DMS 273 (cell line): ENCODE measurements around the gene CD72.

Source experiments
- DNase-seq: peaks from one replicate; lab custom pipeline; 2025; ENCODE audit not compliant: unreplicated experiment; lab: John Stamatoyannopoulos, UW

The CD72 gene

GRCh38 chr9:35618325-35618727 is at the start of gene CD72:
CD72 (minus strand) TSS chr9:35618413; CDS start chr9:35618303, 110 bp downstream.
- peak; percentile 30 for DNase-seq

- no peak for DNase-seq
These were observed 49.7 kb upstream of the CD72 start for GRCh38 chr9:35667939-35668338.

DNA sequence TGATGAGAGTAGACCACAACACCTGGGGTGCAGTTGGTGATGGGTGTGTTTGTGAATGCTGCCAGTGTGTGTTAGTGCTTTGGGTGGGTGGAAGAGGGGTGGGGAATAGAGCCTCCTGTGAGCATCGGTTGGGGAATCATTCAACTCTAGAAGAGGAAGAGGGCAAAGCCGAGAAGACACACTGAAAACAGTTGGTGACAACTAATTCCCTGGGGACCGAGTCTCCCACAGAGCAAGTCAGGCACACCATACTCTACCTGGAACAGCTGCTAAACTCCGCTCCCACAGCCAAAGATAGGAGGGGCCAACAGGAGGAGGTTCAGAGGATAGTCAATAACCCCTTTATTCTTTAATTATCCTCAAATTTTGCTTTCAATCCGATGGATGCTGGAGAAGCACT is 48.3 kb upstream of the CD72 start:
- no peak for DNase-seq

GRCh38 chr9:35666045-35666444 is 47.8 kb upstream of the CD72 start:
- peak; percentile 26 for DNase-seq

GRCh38 chr9:35665471-35665818 is 47.2 kb upstream of the CD72 start:
- DNase-seq = no peak

DNA sequence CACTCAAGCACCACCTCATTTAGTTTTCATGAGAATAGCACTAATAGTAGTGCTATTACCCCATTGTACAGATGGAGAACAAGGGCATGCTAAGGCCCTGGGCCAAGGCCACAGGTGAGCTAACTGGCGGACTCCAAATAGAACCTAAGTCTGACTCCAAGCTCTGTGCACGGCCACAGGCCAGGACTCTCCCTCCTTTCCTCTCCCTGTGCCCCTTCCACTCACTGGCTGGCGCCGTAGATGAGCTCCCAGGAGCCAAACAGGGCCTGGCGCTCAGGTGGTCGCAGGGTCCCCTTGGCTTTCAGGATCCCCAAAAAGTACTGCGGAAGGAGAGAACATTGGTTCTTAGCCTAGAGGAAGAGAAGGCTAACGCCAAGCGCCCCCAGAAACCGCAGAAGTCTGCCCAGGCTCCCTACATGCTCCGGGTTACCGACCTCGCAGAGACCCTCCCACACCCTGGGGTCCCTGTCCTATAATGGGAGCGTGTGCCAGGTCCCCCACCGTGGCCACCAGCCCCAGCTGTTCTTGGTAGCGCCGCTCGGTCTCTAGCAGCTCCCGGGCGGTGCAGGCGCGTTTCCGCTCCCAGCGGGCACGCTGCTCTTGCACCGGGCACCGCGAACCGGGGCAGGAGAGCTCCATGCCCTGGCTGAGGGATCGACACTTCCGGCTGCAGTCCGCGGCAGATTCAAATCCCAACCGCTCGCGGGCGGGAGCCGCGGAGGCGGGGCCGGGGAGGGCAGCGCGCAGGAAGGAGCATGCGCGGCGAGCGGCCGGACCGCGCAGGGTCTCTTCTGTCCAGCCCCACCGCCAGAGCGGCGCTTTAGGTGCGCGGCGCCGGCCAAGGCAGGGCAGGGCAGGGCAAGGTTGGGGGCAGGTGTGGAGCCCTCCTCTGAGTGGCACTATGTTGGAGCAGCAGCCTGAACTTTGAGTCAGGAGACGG is 46.6 kb upstream of the CD72 start, which contains the start of gene ARHGEF39:
ARHGEF39 (minus strand) TSS at position 665 of the 940 bp plus-strand sequence; CDS start at position 639, 26 bp downstream.
- peak; percentile 92 for DNase-seq

GRCh38 chr9:35662437-35662836 is 44.2 kb upstream of the CD72 start:
- no peak for DNase-seq

DNA sequence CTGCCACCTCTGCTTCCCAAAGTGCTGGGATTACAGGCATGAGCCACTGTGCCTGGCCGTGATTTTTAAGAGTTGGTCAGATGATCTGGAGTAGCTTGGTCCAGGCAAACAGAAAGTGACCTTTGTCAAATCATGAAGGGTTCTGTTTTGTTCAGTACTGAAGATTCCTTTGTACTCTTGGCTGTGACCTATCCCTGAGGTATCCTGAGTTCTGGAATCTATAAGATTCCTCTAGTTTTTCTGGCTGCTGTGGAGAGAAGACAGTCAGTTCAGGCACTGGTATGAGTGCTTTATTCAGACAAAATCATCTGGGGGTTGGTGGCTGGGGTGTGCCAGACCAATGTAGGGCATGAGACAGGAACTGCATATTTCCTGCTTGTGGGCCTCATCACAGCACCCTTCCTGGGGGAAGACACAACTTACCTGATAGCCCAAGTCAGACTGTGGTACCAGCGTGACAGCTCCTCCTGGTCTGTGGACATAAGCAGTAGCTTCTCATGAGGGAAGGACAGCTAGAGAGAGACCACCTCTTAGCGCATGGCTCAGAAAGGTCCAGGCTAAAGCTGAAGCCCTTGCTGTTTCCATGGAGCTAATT is 43.6 kb upstream of the CD72 start:
- no peak for DNase-seq

DNA sequence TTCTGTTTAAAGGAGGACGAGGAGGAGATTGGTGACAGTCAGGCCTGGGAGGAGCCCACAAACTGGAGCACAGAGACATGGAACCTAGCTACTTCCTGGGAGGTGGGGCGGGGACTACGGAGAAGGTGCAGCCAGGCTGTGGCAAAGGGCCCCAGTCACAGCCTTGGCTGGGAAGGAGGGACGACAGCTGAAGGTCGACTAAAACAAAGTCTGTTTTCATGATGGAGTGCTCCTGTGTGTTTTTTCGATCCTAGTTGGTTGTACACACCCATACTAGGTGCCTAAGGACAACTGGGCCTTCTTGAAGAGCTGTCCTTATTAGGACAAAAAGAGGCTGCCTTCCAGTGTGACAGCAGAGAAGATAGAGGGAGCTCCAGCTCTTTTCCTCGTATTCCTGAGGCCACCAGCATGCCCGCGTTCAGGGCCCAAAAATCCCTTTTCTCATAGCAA is 42.8 kb upstream of the CD72 start:
- DNase-seq = peak; percentile 43

GRCh38 chr9:35659340-35659739 is 41.1 kb upstream of the CD72 start:
- DNase-seq = no peak

- peak; percentile 62 for DNase-seq
These were observed 40.7 kb upstream of the CD72 start for GRCh38 chr9:35658968-35659220.

- peak; percentile 90 for DNase-seq
These were observed 40.1 kb upstream of the CD72 start, which contains the start of gene CCDC107 for GRCh38 chr9:35658137-35658967. CCDC107 (plus strand) TSS chr9:35658292; CDS start chr9:35658380, 88 bp downstream.

- peak; percentile 99 for DNase-seq
These were observed 39.4 kb upstream of the CD72 start, which contains the start of gene RMRP for GRCh38 chr9:35657546-35658136. RMRP (minus strand) TSS chr9:35658019.

GRCh38 chr9:35656831-35657545 is 38.8 kb upstream of the CD72 start:
- peak; percentile 86 for DNase-seq

DNA sequence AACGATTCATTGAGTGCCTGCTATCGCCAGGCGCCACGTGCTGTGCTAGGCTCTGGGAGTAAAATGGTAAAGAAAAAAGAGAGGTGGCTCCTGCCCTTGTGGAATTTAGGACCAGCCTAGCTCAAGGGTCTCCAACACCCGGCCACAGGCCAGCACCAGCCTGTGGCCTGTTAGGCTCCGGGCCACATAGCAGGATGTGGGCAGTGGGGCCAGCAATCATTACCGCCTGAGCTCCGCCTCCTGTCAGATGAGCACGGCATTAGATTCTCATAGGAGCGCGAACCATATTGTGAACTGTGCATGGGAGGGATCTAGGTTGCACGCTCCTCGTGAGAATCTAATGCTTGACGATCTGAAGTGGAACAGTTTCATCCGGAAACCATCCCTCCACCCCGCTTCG is 38.1 kb upstream of the CD72 start:
- DNase-seq = no peak

DNA sequence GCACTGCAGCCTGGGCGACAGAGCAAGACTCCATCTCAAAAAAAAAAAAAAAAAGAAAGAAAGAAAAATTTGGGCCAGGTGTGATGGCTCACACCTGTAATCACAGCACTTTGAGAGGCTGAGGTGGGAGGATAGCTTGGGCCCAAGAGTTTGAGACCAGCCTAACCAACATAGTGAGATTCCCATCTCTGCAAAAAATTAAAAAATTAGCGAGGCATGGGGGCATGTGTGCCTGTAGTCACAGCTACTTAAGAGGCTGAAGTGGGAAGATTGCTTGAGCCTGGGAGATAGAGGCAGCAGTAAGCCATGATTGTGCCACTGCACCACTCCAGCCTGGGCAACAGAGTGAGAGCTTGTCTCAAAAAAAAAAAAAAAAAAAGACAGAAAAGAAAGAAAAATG is 35.4 kb upstream of the CD72 start:
- no peak for DNase-seq

GRCh38 chr9:35652829-35653209 is 34.6 kb upstream of the CD72 start:
- DNase-seq = no peak

- DNase-seq = no peak
These were observed 34.0 kb upstream of the CD72 start for GRCh38 chr9:35651956-35652828.

DNA sequence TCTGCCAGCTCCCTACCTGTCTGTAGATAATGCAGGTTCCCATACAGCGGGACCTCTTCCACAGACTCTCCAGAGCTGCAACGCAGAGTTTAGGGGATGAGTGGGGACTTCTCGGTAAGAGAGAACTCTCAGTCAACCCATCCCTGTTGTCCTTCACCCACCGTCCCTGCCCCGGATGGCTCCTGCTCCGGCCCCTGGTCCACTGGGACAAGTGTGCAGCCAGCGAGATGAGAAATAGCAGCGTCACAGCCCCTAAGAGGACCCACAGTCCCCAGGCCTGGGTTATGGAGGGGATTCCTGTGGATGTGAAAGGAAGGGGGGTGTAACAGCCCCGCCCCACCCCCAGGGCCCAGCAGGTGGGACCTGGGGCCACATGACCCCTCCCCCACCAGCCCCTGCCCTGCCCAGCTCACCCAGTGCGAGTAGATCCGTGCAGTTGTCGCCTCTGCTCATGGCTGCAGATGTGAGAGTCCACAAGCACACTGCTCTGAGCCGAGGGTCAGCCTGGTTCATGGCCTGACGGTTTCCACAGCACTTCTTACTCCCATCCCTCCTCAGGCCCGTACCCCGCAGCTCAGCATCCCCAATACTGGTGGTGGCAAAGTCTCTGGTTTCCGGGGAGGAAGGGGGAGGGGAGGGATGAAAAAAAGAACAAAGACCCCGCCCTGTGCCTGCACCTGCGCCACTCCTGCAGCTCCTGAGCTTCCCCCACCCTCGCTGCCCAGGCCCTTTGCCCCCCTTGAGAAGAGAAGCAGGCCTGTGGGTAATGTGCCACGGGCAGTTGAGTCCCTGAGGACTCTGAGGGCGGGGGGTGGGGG is 32.3 kb upstream of the CD72 start, which contains the start of gene SIT1:
SIT1 (minus strand) TSS at position 591 of the 818 bp plus-strand sequence; CDS start at position 513, 78 bp downstream.
- DNase-seq = no peak
